Thyroid gland (tissue), 4 donors: ENCODE measurements around the gene AIG1.

Experiments
- POLR2A ChIP-seq, 2 donors: fragments of 450-650 bp; IDR thresholded peaks; one replicate each; pipeline ENCODE4 v1.6.1; 2017; ENCODE audit warnings: antibody characterized with exemption in 2 of 2, mild to moderate bottlenecking in 2 of 2, moderate library complexity in 1 of 2
- TF ChIP-seq, protein P1 (sequence below), 6 experiments: fragments of 200-600 bp in 3 of 6; fragments of 450-650 bp in 3 of 6; sonication (generic) in 3 of 6; IDR thresholded peaks; one replicate each; pipeline ENCODE4 v1.5.1; 2016 to 2019; ENCODE audit warnings: antibody characterized with exemption in 6 of 6, mild to moderate bottlenecking in 2 of 6, inconsistent platforms in 1 of 6, moderate library complexity in 1 of 6

DNA sequence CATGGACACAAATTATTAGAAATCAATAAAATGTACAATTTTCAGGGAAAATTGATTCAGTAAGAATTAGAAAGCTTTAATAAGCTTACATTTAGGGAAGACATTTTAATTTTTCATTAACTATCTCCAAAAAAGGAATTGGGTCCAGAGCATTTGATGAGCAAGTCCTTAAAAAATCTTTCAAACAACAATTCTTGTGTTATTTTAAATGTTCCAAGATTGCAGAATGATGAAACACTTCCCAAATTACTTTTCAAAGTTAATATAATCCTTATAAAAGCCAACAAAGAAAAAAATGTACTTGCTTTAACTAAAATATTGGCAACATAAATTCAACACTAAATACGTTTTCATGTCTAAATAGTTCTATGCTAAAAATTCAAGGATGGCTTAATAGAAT is 287.8 kb downstream of the AIG1 start:
- TF ChIP-seq, protein P1, sequence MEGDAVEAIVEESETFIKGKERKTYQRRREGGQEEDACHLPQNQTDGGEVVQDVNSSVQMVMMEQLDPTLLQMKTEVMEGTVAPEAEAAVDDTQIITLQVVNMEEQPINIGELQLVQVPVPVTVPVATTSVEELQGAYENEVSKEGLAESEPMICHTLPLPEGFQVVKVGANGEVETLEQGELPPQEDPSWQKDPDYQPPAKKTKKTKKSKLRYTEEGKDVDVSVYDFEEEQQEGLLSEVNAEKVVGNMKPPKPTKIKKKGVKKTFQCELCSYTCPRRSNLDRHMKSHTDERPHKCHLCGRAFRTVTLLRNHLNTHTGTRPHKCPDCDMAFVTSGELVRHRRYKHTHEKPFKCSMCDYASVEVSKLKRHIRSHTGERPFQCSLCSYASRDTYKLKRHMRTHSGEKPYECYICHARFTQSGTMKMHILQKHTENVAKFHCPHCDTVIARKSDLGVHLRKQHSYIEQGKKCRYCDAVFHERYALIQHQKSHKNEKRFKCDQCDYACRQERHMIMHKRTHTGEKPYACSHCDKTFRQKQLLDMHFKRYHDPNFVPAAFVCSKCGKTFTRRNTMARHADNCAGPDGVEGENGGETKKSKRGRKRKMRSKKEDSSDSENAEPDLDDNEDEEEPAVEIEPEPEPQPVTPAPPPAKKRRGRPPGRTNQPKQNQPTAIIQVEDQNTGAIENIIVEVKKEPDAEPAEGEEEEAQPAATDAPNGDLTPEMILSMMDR (IDR thresholded peaks at IDR 0.05): no peak
- no peak for TF ChIP-seq POLR2A (IDR thresholded peaks at IDR 0.05)
